ENCODE results near the gene PCDHGB3.

DNA sequence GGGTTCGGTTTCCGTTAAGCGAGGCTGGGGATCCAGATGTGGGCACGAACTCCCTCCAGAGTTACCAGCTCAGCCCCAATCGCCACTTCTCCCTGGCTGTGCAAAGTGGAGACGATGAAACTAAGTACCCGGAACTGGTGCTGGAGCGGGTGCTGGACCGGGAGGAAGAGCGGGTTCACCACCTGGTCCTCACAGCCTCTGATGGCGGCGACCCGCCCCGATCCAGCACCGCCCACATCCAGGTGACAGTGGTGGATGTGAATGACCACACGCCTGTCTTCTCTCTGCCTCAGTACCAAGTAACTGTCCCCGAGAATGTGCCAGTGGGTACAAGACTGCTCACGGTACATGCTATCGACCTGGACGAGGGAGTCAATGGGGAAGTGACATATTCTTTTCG lies 13.3 kb downstream of the PCDHGB3 start:
- TF ChIP-seq, protein P1, sequence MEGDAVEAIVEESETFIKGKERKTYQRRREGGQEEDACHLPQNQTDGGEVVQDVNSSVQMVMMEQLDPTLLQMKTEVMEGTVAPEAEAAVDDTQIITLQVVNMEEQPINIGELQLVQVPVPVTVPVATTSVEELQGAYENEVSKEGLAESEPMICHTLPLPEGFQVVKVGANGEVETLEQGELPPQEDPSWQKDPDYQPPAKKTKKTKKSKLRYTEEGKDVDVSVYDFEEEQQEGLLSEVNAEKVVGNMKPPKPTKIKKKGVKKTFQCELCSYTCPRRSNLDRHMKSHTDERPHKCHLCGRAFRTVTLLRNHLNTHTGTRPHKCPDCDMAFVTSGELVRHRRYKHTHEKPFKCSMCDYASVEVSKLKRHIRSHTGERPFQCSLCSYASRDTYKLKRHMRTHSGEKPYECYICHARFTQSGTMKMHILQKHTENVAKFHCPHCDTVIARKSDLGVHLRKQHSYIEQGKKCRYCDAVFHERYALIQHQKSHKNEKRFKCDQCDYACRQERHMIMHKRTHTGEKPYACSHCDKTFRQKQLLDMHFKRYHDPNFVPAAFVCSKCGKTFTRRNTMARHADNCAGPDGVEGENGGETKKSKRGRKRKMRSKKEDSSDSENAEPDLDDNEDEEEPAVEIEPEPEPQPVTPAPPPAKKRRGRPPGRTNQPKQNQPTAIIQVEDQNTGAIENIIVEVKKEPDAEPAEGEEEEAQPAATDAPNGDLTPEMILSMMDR (IDR thresholded peaks at IDR 0.05; ENCODE audit: extremely low read depth in 1 of 2, insufficient read depth in 1 of 2, low read depth in 1 of 2, low read length in 2 of 2), result no peak
- TF ChIP-seq EZH2 (IDR thresholded peaks at IDR 0.05; ENCODE audit: borderline replicate concordance, low read depth, low read length, severe bottlenecking) (peak; percentile 58), JUN (IDR thresholded peaks at IDR 0.05; ENCODE audit: borderline replicate concordance, insufficient read depth, insufficient read length, low read depth) (no peak), POLR2A (IDR thresholded peaks at IDR 0.05; ENCODE audit: low read depth, low read length) (no peak), POLR2AphosphoS5 (IDR thresholded peaks at IDR 0.05; ENCODE audit: insufficient read depth, low read depth, low read length) (no peak)
